MM.1S (cell line): ENCODE measurements around the gene SOX2.

ENCODE experiments used
- CTCF ChIP-seq: fragments of 300-600 bp; sonication (generic); IDR thresholded peaks from 2 replicates; pipeline ENCODE4 v1.5.1; 2016; ENCODE audit warnings: antibody characterized with exemption, low read length, mixed read lengths
- EZH2 ChIP-seq: fragments of 300-600 bp; sonication (generic); optimal IDR thresholded peaks from 2 replicates; pipeline ENCODE3; 2017; ENCODE audit warnings: low read depth, mild to moderate bottlenecking, antibody characterized with exemption, low read length, mixed read lengths

DNA sequence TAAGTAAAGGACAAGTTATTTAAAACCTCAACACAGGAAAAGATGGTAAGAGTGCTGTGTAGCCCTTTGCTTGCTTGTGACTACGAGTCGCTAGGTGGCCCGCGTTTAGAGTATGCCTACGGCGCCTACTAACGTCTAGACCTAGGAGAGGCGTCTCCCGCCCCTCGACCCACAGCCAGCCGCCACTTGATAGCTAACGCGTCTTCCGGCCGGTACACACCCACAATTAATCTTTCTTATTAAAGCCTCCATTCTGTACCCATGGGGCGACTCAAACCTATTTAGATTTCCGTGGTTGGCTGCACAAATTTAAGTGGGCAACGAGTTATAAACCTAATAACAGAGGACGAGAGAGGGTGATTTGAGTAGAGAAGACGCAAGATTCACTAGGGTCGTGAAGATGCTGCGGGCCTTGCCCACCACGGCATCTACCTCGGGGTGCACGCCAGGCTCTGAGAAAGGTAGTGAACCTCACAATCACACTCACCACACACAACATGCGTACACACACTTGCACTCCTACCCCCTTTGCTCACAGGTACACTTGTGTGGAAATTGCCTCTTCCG is 12.0 kb downstream of the SOX2 start:
- TF ChIP-seq EZH2 (no peak), CTCF (no peak)
